Mesenchymal stem cell (in vitro differentiated cells and primary cell): ENCODE measurements around the gene ELAVL1.

Source experiments
- DNase-seq: peaks from one replicate; pipeline ENCODE4 v3.0.0-alpha.2; 2013
- H2AFZ ChIP-seq: one replicate; pipeline ENCODE4 v1.6.1; 2013; ENCODE audit warnings: low read depth, mild to moderate bottlenecking, control low read depth, inconsistent platforms, low read length, moderate library complexity
- H2AK5ac ChIP-seq: 2 replicates; pipeline ENCODE4 v1.6.1; 2013; ENCODE audit warnings: low read length, moderate library complexity, mild to moderate bottlenecking, inconsistent platforms; ENCODE audit not compliant: severe bottlenecking
- H2BK120ac ChIP-seq: one replicate; pipeline ENCODE4 v1.6.1; 2013; ENCODE audit warnings: low read depth, mild to moderate bottlenecking, inconsistent platforms, low read length, moderate library complexity
- H2BK12ac ChIP-seq, 2 experiments: one replicate each; pipeline ENCODE4 v1.6.1; 2013; ENCODE audit warnings: inconsistent platforms in 2 of 2, low read length in 2 of 2, mild to moderate bottlenecking in 2 of 2, moderate library complexity in 2 of 2, control low read depth in 1 of 2
- H2BK15ac ChIP-seq: one replicate; pipeline ENCODE4 v1.6.1; 2013; ENCODE audit warnings: mild to moderate bottlenecking, low read depth, inconsistent platforms; ENCODE audit not compliant: poor library complexity, severe bottlenecking
- H2BK5ac ChIP-seq: 2 replicates; pipeline ENCODE4 v1.6.1; 2013; ENCODE audit warnings: low read depth, mild to moderate bottlenecking, low read length, control low read depth, inconsistent platforms; ENCODE audit not compliant: poor library complexity, severe bottlenecking
- H3K14ac ChIP-seq, 2 experiments: one replicate each; pipeline ENCODE4 v1.6.1; 2013; ENCODE audit warnings: inconsistent platforms in 2 of 2, low read length in 2 of 2, control low read depth in 1 of 2, mild to moderate bottlenecking in 1 of 2, moderate library complexity in 1 of 2
- H3K18ac ChIP-seq, 2 experiments: one replicate each; pipeline ENCODE4 v1.6.1; 2013; ENCODE audit warnings: inconsistent platforms in 2 of 2, low read length in 2 of 2, control low read depth in 1 of 2, low read depth in 1 of 2, mild to moderate bottlenecking in 1 of 2
- H3K23ac ChIP-seq, 2 experiments: one replicate each; pipeline ENCODE4 v1.6.1; 2013; ENCODE audit warnings: inconsistent platforms in 2 of 2, low read length in 2 of 2, mild to moderate bottlenecking in 2 of 2, moderate library complexity in 2 of 2, control low read depth in 1 of 2
- H3K27ac ChIP-seq: 2 replicates; pipeline ENCODE4 v1.5.1; 2013; ENCODE audit warnings: mild to moderate bottlenecking, moderate library complexity, low read length, control low read depth, inconsistent platforms; ENCODE audit not compliant: poor library complexity, severe bottlenecking
- H3K27me3 ChIP-seq, 2 experiments: 2 replicates each; pipeline versions ENCODE4 v1.6.1 to v1.7.0; 2013; ENCODE audit warnings: low read length in 2 of 2, mild to moderate bottlenecking in 2 of 2, moderate library complexity in 2 of 2, control low read depth in 1 of 2, inconsistent platforms in 1 of 2; ENCODE audit not compliant: control insufficient read depth in 1 of 2, insufficient read depth in 1 of 2
- H3K36me3 ChIP-seq, 2 experiments: 2 replicates each; pipeline versions ENCODE4 v1.6.1 to v1.7.0; 2013; ENCODE audit warnings: low read length in 2 of 2, control low read depth in 1 of 2, inconsistent platforms in 1 of 2, low read depth in 1 of 2, mild to moderate bottlenecking in 1 of 2; ENCODE audit not compliant: insufficient read depth in 2 of 2, control insufficient read depth in 1 of 2
- H3K4ac ChIP-seq, 2 experiments: one replicate each; pipeline ENCODE4 v1.6.1; 2013; ENCODE audit warnings: inconsistent platforms in 2 of 2, low read length in 2 of 2, mild to moderate bottlenecking in 2 of 2, moderate library complexity in 2 of 2, control low read depth in 1 of 2, low read depth in 1 of 2
- H3K4me1 ChIP-seq: 2 replicates; pipeline ENCODE4 v1.6.1; 2013; ENCODE audit warnings: low read depth, low read length, control low read depth; ENCODE audit not compliant: control insufficient read depth, insufficient read depth
- H3K4me2 ChIP-seq: 2 replicates; pipeline ENCODE4 v1.6.1; 2013; ENCODE audit warnings: low read length, mild to moderate bottlenecking, inconsistent platforms; ENCODE audit not compliant: poor library complexity, severe bottlenecking
- H3K4me3 ChIP-seq, 2 experiments: 2 replicates each; pipeline versions ENCODE4 v1.5.1 to v1.7.0; 2013; ENCODE audit warnings: low read length in 2 of 2, mild to moderate bottlenecking in 2 of 2, control low read depth in 1 of 2, low read depth in 1 of 2; ENCODE audit not compliant: insufficient read depth in 1 of 2
- H3K79me1 ChIP-seq: replicated peaks from 2 replicates; pipeline ENCODE4 v1.6.1; 2013; ENCODE audit warnings: mild to moderate bottlenecking, control low read depth, low read length, inconsistent platforms; ENCODE audit not compliant: poor library complexity, severe bottlenecking
- H3K9ac ChIP-seq: 2 replicates; pipeline ENCODE4 v1.7.0; 2013; ENCODE audit warnings: mild to moderate bottlenecking, low read length, moderate library complexity
- H3K9me3 ChIP-seq: 2 replicates; pipeline ENCODE4 v1.7.0; 2013; ENCODE audit warnings: mild to moderate bottlenecking, low read length; ENCODE audit not compliant: control insufficient read depth
- H4K8ac ChIP-seq: one replicate; pipeline ENCODE4 v1.6.1; 2013; ENCODE audit warnings: inconsistent platforms, mild to moderate bottlenecking, low read length, moderate library complexity
- H4K91ac ChIP-seq: one replicate; pipeline ENCODE4 v1.6.1; 2013; ENCODE audit warnings: mild to moderate bottlenecking, low read length, inconsistent platforms
- WGBS: methylation state at CpG from one replicate; pipeline ENCODE4 v1.1.7; 2013; ENCODE audit warnings: mixed read lengths; 5-methylcytosine and 5-hydroxymethylcytosine counted together

Gene ELAVL1

GRCh38 chr19:7908742-7909461 is 96.5 kb downstream of the ELAVL1 start:
- Histone ChIP-seq H3K4me2 (no peak overlapping the region), H3K4me3 (no peak overlapping the region), H3K9ac (no peak overlapping the region)

More at GRCh38 chr19:7908742-7909461, 96.5 kb downstream of the ELAVL1 start:
- no peak overlapping the region for H3K14ac ChIP-seq
- H3K18ac ChIP-seq = no peak overlapping the region
- H2BK12ac ChIP-seq = no peak overlapping the region
- no peak overlapping the region for H3K4ac ChIP-seq
- H2BK15ac ChIP-seq = no peak overlapping the region
- peaks cover 46% of the 10 kb centered on the region for H3K79me1 ChIP-seq
- no peak for DNase-seq
- H3K4me1 ChIP-seq = peaks cover 34% of the 10 kb centered on the region
- no peak overlapping the region for H2BK120ac ChIP-seq
- no peaks in the 10 kb centered on the region for H3K27me3 ChIP-seq
- no peak overlapping the region for H2BK5ac ChIP-seq
- H3K23ac ChIP-seq = no peak overlapping the region
- WGBS = 94% methylated on average over 19 of the region's 19 CpGs
- no peak overlapping the region for H3K27ac ChIP-seq
- no peak overlapping the region for H2AK5ac ChIP-seq
- H3K9me3 ChIP-seq = no peaks in the 10 kb centered on the region
- no peak overlapping the region for H2AFZ ChIP-seq
- H3K36me3 ChIP-seq = peaks cover 38 to 81% of the 10 kb centered on the region in 2 experiments
- peak overlapping the region; percentile 12 for H4K8ac ChIP-seq
- peak overlapping the region; percentile 48 for H4K91ac ChIP-seq
